EL (cell line): ENCODE measurements around the gene EP400.
"Not testable (repeated sequence)": the region's sequence is repeated elsewhere in the genome, so short reads cannot be mapped to it uniquely, and the experiment has no call there.

Source experiments
- DNase-seq: peaks from one replicate; pipeline ENCODE4 v3.0.0-alpha.2; 2016

The EP400 gene

DNA sequence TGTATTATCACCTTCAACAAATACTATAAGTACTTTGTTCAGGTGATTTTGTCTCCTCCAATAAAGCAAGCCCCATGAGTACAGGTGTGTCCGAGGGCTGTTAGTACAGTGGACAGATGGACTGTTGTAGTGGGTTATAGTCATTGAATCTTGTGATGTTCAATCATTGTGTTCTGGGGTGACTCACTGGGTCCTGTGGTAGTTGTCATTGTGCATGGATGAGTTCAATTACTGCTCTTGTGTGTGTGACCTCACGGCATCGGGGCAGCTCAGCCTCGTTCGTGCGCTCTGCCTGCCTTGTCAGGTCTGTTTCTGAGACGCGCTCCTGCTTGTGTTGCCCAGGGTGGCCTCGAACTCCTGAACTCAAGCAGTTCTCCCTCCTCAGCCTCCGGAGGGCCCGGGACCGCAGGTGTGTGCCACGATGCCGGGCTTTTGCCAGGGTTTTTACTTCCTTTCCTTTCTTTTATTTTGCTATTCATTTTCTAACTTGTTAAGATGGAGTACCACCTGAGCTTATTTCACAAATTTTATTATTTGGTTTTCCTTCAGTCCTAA is 122.2 kb downstream of the EP400 start:
- DNase-seq: no peak

DNA sequence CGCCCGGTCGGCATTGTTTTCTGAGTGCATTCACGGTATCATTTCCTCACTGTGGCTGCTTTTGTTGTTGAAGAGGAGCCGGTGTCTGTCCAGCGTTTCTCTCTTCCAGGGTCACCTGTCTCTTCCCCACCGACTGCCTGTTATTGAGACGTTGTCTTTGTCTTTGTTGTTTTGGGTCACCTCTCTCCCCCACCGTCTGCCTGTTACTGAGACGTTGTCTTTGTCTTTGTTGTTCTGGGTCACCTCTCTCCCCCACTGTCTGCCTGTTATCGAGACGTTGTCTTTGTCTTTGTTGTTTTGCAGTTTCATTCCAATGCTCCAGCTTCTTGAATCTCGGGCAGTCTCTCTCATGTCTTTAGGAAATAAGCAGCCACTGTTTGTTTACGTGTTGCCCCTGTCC is 124.5 kb downstream of the EP400 start:
- DNase-seq: no peak

DNA sequence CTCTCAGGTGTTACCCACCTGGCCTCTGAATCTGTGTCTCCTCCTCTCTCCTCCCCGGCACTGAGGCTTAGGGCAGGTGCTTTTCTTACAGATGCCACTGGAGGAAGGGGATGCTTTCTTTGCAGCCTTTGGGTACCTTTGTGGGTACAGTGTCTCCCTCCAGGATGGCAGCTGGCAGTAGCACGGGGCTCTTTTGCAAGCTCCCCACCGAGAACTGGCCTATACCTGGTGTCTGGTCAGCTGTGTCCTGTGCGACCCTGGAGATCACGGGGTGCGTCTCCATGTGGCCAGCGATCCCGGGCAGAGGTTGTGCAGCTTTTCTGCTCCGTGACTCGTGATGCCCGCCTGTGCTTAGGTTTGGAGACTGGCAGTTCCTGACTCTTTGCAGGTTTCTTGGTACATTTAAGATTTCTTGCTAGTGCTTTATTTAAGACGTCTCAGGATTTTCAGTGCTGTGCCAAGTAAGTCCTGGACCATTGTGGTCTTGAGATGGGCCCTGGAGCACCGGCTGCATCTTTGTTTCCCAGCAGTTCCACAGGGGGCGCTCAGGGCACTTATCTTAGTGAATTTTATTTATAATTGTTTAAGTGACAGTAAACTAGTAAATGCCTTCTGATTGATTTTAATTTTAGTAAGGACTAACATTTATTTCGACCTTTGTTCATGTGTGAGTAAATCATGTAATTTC is 125.4 kb downstream of the EP400 start:
- no peak for DNase-seq

DNA sequence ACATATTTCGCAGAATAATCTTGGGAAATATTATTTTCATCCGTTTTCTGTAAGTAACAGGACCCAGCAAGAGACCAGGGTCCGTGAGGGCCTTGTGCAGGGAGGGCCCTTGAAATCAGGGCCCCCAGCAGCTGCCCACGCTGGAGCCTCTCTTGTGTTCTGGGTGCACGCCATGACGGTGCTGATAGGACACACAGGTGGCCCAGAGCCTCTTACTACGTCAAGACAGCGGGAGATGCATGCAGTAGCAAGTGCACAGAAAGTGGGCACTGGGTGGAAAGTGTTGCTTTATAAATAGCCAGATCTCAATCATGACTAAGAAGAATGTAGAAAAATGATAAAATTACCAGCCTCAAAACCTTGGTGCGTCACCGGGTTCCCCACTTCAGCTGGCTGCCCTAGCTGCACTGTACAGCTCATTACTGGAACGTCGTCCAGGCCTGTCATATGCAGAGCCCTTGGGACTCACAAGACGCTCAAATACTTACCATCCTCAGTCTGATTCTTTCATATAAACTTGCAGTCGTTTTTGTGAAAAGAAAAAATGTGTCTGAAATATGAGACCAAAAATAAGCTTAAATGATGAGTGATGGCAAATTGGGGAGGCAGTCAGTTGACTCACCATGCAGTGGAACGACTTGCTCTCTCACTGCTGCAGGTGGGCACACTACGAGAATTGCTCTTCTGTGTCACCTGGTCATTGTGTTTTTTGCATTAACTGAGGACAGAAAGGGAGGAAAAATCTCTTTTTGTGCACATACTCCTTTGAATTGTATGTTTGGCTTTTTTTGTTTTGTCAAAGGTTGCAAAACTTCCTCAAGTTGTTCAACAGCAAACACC is 126.2 kb downstream of the EP400 start:
- no peak for DNase-seq

DNA sequence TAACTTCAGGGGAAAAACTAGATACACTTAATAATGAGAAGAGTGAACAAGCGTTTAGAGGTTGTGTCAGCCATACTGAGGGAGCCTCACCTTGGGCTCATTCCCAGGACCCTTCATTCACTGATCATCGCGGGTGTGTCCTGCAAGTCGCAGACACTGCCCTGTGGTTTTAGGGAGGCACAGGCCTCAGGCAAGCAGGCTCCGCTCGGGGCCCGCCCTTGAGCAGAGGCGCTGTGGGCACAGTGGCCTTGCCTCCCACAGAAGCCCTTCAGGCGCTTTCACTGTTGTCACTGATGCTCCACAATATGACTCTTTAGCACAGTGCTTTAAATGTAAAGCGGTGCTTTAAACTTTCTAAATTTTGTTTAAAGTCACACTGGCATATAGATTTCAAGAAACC is 127.0 kb downstream of the EP400 start:
- DNase-seq: no peak

DNA sequence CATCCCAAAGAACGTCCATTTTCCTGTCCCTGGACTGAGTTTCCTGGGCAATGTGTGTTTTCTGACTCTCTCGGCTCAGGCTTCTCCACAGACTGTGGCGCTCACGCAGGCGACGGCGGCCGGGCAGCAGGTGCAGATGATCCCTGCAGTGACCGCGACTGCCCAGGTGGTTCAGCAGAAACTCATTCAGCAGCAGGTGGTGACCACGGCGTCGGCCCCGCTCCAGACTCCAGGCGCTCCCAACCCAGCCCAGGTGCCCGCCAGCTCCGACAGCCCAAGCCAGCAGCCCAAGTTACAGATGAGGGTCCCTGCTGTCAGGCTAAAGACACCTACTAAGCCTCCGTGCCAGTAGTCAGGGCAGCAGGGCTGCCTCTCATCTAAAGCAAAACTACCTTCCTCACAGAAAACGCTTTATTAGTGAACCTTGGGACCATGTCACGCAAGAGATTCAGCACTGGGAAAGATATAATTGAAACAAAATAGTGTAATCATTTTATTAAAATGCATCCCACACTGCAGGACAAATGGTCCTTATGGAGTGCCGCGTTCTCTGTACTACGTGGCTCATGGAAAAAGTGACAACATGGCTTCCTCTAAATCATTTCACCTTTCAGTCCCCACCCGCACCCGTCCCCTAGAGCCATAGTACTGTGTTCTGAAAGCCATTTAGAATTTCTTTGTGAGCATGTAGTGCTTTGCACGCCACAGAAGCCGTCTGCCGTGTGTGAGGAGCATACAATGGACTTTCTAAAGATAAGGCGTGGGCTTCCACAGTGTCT is 127.8 kb downstream of the EP400 start:
- DNase-seq: no peak

DNA sequence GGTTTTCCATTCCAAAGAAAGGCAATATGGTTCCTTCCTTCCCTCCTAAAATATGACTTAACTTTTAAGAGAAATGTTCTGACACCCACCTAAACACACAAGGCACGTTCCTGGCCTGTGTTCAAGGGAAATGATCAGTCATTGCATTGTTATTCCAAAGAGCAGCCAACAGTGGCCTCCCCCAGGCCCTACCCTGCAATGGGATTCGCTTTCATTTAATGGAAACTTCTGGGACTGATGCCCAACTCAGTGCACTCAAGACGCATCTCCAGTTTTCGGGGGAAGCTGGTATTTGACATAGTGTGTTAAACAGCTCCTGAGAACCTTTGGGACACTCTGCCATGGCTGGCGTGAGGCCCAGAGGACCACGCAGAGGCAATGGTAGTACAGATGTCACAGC is 128.4 kb downstream of the EP400 start:
- DNase-seq: peak; percentile 93

DNA sequence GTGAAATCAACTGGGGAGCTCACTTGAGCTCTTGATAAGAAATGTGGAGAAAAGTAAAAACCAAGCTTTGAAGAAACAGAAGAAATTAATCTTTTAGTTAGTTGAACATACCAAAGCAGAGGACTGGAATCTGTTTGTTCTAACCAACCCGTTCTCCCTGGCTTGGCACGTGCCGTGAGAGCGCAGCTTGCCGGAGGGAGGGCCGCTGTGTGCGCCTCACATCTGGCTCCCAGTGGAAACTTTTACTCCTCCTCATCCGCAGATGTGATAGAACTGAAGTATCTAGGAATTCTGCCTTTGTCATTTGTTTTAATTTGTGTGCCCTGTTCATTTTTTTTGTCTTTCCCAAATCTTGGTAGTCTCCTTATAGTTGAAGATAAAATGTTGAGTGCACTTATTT is 129.5 kb downstream of the EP400 start:
- no peak for DNase-seq

DNA sequence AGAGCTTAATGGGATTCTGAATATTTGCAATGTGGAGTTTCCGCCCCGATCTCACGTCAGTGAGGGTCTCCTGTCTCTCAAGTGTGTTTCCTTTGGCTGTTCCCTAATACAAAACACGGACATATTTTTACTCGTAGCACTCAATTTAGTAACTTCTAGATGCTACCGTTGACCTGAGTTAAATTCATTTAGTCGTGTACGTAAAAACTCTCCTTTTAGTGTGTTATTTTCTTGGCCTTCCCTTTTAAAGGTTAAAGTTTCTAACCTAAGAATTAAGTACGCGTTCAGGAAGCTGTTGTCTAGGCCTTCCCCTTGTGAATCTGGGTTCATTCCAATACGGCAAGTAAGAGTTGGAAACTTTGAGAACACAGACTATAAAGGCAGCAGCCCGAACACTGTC is 130.0 kb downstream of the EP400 start:
- no peak for DNase-seq

DNA sequence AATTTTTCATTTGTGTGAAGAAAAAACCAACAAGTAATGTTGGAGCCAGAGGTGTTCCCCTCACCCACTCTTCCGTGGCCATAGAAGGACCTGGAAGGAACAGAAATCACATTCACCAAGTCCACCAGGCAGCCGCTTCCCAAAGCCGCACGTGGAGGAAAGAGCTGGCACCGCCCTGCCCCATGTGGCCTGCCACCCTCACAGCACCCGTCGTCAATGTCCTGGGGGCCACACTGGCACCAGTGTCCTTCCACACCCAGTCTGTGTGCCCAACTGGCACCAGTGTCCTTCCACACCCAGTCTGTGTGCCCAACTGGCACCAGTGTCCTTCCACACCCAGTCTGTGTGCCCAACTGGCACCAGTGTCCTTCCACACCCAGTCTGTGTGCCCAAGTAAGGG is 130.8 kb downstream of the EP400 start:
- DNase-seq: not testable (repeated sequence)

DNA sequence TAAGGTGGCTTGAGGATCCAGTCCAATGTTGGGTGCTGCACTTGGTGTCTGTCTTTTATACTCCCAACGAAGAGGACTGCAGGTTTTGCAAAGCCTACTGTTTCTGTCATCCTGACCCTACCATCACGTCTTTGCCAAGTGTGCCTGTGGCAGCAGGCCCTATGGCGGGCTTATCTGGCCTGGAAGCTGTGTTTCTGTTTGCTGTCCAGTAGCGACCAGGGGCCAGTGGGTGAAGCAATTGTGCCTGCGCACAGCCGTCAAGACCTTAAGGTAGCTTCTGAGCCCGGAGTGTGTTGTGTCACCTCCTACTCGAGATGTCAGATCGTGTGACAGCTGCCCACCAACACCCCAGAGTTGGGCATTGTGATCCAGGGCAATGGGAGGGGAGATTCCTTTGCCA is 131.7 kb downstream of the EP400 start:
- DNase-seq: no peak

DNA sequence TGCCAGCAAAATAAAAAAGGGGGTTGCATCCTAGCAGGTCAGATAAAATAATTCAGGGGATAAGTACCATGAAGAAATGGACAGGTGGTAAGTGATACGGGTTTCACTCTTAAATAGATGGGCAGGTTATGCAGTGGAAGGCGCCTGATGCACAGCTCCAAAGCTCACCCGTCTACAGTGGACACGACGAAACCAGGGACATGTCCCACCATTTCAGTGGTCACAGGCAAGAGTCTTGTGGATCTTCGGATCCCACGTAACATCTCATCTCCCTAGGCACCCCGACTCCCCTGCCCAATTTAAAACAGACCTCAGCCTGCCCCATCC is 133.8 kb downstream of the EP400 start:
- DNase-seq: no peak

DNA sequence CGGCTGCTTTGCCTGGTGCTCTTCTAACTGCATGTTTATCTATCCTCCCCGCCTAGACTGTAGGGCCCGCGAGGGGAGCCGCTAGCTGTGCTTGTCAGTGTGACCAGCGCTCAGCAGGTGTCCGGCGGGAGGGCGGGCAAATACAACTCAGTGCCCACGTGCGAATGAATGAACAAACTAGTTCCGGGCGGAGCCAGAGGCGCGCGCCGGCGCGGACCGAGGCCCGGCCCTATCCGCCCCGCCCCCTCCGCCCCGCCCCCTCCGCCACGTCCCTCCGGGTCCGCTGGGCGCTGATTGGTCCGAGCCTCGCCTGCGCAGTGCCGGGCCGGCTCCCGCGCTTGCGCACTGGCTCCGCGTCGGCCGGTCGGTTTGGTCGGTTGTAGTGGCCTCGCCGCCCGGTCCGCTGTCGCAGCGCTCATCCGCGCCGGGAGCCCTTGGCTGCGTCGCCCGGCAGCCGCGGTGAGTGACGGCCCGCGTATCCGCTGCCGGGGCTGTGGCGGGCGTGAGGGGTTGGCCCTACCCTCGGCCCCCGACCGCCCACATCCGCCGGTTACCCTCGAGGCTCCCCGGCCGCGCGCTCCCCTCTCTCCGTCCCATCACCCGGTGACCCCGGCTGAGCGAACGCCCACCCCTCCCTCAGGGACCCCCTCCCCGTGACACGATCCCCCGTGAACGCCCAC is 134.3 kb downstream of the EP400 start:
- peak; percentile 90 for DNase-seq

DNA sequence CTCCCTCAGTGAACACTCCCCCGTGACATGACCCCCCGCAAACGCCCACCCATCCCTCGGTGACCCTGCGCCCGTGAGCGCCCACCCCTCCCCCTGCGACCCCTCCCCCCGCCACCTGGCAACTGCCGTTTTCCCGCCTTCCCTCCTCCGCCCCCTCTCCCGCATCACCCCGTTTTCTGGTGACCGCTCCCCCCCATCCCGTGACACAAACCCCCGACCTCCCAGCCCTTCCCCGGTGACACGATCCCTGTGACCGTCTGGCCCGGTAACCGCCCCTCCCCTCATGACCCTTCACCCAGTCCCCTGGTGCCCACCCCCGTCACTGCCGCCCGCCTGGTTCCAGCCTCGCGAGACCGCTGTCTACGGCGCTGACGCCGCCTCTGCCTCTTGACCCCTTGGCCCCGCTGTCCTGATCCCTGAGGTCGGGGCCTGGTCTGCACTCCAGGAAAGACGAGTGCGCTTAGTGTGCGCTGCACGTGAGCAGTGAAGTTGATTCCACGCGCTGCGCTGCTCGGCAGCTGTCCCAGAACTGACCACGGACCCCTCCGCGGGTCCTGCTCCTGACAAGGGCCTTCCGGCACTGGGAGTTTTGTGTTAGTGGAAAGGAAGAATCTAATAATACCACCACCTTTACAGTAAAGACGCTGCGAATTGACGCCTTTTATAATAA is 135.0 kb downstream of the EP400 start:
- DNase-seq: peak; percentile 57

DNA sequence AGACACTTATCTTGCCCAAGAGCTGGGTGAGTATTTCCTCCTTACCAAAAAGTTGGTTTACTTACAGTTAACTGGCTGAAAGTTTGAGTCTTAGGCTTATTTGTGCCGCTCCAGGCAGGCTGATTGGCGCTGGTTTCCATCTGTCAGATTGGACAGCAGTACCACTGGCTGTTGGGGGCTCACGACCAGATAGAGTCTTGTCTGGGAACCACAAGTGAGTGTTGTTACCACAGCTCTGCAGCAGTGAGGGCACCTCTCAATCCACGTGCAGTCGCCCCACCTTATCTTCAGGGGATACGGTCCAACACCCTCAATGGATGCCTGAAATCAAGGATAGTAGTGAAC is 135.5 kb downstream of the EP400 start:
- DNase-seq: peak; percentile 31

DNA sequence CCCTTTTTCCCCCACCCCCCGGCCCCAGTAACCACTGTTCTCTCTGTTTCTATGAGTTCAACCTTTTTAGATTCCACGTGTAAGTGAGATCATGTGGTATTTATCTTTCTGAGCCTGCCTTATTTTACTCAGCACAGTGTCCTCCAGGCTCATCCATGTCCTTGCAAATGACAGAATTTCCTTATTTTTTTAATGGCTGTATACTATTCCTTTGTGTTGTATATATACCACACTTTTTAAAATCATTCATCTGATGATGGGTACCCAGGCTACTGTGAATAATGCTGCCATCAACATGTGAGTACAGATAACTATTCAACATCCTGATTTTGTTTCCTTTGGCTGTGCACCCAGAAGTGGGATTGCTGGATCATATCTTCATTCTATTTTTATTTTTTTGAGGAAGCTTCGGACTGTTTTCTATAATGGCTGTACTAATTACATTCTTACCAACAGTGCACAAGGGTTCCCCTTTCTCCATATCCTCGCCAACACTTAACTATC is 139.7 kb downstream of the EP400 start:
- DNase-seq: no peak

DNA sequence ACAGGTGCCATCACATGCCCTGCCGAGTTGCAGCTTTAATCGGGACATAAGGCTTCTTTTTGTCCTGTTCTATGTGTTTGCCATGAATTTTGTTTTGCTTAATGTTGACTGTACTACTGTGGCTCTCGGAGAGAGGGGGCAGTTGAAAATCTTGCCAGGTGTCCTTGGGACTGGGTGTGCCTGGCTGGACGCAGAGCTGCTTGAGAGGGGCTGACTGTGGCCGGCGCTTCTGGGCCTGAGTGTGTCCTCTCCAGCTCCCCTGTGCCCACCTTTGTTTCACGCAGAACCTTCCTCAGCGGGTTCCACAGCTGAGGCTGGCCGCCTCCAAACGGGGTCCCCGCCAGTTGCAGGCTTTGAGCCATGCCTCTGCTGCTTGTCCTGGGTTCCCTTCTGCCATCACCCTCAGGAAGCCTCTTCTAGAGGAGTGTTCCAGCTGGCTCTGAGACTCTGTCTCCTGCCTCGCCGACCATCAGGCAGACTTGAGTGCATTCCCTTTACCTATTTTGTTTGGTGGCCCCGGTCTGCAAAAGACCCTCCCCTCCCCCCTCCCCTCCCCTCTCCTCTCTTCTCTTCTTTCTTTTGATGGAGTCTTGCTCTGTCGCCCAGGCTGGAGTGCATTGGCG is 144.6 kb downstream of the EP400 start:
- DNase-seq: no peak

DNA sequence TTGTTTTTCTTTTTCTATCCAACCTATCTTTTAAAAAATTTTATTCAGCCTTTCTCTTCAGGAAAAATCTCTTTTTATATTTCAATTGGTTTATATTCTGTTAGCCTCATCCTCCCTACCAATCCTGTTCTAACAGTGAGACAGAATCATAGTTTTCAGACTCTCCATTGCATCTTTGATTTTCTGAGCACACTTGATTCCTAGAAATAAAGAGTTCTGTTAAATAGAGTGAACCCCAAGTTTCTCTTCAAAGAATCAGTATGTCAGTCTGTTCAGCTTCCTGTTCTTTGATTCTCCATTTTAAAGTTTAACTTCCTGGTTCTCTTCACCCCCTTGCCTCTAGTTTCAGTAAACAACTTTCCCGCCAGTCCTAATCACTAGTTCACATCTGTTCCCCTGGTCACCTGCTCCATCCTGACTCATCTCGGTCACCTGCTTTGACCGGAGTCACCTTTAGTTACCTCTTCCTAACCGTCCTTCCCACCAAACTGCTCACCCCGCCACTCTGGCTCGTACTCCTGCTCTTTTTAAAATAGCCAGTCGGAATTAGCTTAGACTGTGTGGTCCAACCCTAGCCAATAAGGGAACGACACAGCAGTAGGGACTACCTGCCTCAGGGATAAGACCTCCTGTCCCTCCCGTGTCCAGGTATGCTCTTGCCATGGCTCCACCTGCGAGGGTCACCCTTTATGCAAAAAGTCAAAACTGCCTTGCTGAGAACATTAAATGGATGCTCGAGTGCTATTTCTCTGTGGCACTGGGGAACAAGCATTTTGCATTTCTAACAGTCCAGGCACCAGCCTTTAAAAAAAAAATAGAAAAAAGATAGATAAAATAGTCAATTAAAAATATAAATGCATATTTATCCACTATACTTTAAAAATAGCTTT is 146.0 kb downstream of the EP400 start:
- DNase-seq: no peak

DNA sequence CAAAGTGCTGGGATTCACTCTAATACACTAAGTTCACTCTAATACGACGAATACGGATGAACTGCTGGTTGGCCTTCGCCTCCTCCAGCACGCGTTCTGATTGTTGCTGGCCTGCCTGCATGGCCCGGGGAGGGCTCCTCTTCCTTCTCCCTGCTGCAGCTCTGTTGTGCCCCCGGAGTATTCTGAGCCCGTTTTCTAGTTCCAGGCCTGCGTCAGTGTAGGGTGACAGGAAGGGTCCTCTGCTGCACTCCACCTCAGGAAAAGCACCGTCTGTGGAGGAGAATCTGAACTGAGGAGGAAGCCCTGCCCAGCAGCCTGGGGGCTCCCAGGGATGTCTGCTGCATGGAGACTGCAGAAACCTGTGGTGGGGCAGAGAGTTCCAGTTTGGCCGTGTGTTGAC is 150.0 kb downstream of the EP400 start:
- DNase-seq: no peak

DNA sequence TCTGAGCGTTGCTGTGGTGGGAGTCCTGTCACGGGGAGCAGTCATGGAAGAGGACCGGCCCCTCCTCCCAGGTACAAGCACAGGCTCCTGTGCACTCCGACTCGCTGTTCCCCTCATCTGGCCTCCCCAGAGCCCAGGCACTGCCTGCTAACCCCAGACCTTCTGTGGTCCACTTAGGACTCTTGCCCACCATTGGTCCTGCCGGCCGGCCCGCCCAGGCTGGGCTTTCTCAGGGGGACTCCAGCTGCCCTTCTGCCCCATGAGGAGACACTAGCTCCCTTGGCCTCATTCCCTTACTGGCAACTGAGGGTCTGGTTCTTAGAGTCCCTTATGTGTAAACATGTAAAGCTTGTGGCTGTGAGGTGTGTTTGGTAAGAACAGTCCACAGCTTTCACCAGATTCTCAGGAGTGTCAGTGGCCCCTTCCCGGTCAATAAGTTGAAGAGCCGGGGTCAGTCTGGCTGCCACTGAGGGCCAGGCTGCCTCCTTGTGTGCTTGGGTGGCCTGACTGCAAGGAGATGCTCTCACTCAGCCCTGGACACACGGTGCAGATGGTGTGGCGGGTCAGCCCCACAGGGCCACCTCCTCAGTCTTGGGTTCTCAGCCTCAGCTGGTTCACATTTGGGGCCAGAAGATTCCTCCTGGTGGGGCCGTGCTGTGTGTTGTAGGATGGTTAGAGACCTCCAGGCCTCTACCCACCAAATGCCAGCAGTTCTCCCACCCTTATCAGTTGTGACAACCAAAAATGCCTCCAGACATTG is 150.7 kb downstream of the EP400 start:
- no peak for DNase-seq
